ENCODE data around the gene RAB30. TPM values are rescaled to one million over a fixed set of nuclear protein-coding genes. Genes with fewer than 3 reads are reported as not detected.
A peak's percentile ranks its signal among the peaks of the same experiment; 100 is the strongest.
"Not testable (repeated sequence)": the region's sequence is repeated elsewhere in the genome, so short reads cannot be mapped to it uniquely, and the experiment has no call there.

Gene RAB30
- total RNA-seq, 4 donors from 2014 or later = 3.4 to 54.8 (median 11.5) TPM

- H3K4me3 ChIP-seq = no peak overlapping the region
- no peak for TF ChIP-seq CTCF (IDR thresholded peaks at IDR 0.05)
- no peak for TF ChIP-seq POLR2A (IDR thresholded peaks at IDR 0.05)
- no peak overlapping the region for H3K27ac ChIP-seq
- no peaks in the 10 kb centered on the region for H3K9me3 ChIP-seq
- DNase-seq = no peak
- no peaks in the 10 kb centered on the region for H3K4me1 ChIP-seq
- no peaks in the 10 kb centered on the region for H3K27me3 ChIP-seq
- H3K36me3 ChIP-seq = no peaks in the 10 kb centered on the region
Observed at GRCh38 chr11:82974851-82975250, 96.8 kb downstream of the RAB30 start.

GRCh38 chr11:82974135-82974534 is 97.6 kb downstream of the RAB30 start:
- no peaks in the 10 kb centered on the region for H3K27me3 ChIP-seq
- H3K4me1 ChIP-seq = no peaks in the 10 kb centered on the region
- no peaks in the 10 kb centered on the region for H3K9me3 ChIP-seq
- TF ChIP-seq CTCF (IDR thresholded peaks at IDR 0.05) (no peak), POLR2A (IDR thresholded peaks at IDR 0.05) (no peak)
- H3K27ac ChIP-seq = no peak overlapping the region
- H3K4me3 ChIP-seq = no peak overlapping the region
- no peak for DNase-seq
- H3K36me3 ChIP-seq = no peaks in the 10 kb centered on the region

DNA sequence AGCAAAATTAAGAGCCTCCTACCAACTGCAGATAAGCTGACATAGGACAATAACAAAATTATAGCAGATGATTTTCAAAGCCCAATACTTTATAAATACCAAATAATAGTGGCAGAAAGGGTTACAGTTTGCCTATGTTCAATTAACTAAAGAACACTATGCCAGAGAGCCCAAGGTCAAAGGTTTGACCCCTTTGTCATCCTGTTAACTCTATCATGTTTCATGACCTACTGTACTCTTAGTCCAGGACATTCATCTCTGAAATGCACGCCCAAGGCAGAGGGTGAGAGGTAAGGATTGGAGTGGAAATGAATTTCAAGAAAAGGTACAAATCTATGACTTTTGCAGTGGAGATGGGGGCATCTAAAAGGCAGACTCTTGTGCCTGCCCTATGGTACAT is 99.6 kb downstream of the RAB30 start:
- DNase-seq = no peak
- H3K4me3 ChIP-seq = peak overlapping the region in 1 of 4 donors; percentile 17
- H3K27me3 ChIP-seq = no peaks in the 10 kb centered on the region
- H3K9me3 ChIP-seq = no peaks in the 10 kb centered on the region
- no peaks in the 10 kb centered on the region for H3K36me3 ChIP-seq
- H3K4me1 ChIP-seq = no peaks in the 10 kb centered on the region
- TF ChIP-seq CTCF (IDR thresholded peaks at IDR 0.05) (no peak), POLR2A (IDR thresholded peaks at IDR 0.05) (no peak)
- peak overlapping the region in 1 of 4 donors; percentile 72 for H3K27ac ChIP-seq

- peak overlapping the region in 3 of 4 donors; percentile 14 to 24 (median 17) for H3K4me3 ChIP-seq
- H3K36me3 ChIP-seq, H3K27me3 ChIP-seq, H3K9me3 ChIP-seq, H3K4me1 ChIP-seq: not testable (repeated sequence)
- DNase-seq = peak in 2 of 3 donors; percentile 79 to 85
- H3K27ac ChIP-seq = peak overlapping the region in 1 of 4 donors; percentile 72
- TF ChIP-seq POLR2A (IDR thresholded peaks at IDR 0.05) = peak in 1 of 2 donors; percentile 16
Observed at GRCh38 chr11:82971519-82971946, 100.2 kb downstream of the RAB30 start.

DNA sequence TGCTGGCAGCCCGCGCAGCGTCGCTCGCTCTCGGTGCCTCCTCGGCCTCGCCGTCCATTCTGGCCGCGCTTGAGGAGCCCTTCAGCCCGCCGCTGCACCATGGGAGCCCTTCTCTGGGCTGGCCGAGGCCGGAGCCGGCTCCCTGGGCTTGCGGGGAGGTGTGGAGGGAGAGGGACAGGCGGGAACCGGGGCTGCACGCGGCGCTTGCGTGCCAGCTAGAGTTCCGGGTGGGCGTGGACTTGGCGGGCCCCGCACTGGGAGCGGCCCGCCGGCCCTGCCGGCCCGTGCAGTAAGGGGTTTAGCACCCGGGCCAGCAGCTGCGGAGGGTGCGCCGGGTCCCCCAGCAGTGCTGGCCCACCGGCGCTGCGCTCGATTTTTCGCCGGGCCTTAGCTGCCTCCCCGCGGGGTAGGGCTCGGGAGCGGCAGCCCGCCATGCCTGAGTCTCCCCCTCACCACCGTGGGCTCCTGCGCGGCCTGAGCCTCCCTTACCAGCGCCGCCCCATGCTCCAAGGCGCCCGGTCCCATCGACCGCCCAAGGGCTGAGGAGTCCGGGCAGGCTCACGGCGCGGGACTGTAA is 101.1 kb downstream of the RAB30 start:
- H3K27me3 ChIP-seq, H3K4me3 ChIP-seq, H3K36me3 ChIP-seq, H3K9me3 ChIP-seq, DNase-seq, H3K4me1 ChIP-seq: not testable (repeated sequence)
- peak overlapping the region in 2 of 4 donors; percentile 20 to 72 for H3K27ac ChIP-seq

DNA sequence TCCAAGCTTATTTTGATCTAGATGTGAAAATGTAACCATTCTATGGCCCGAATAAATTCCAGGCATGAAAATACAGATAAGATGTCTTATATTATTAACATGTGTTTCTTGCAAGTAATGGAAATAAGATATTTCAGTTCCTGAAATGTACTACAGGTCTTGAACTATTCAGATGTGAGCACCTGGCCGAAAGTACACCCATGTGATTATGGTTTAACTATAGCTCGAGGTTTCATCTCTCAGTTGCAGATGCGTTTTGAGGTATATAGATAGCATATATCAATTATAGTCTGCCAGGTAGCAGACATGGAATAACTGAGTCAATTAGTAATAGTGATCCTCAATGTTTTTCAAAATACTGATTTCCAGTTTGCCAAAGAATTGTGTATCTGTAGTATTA is 101.9 kb downstream of the RAB30 start:
- Histone ChIP-seq H3K4me1 (no peaks in the 10 kb centered on the region), H3K4me3 (no peak overlapping the region), H3K9me3 (no peaks in the 10 kb centered on the region), H3K27me3 (no peaks in the 10 kb centered on the region), H3K36me3 (no peaks in the 10 kb centered on the region), H3K27ac (peak overlapping the region in 1 of 4 donors; percentile 72)
- peak in 1 of 3 donors; percentile 62 for DNase-seq
- TF ChIP-seq POLR2A (IDR thresholded peaks at IDR 0.05) (no peak), CTCF (IDR thresholded peaks at IDR 0.05) (no peak)

DNA sequence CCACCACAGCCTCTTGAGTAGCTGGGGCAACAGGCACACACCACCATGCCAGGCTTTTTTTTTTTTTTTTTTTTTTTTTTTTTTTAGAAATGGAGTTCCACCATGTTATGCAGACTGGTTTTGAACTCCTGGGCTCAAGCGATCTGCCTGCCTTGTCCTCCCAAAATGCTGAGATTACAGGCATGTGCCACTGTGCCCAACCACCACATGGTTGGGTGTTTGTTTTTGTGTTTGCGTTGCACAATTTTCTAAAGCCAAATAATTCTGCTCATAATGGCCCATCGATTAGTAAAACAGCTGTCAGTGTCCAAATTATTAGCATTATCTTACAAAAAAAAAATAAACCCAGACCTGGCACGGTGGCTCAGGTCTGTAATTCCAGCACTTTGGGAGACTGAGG is 104.3 kb downstream of the RAB30 start:
- H3K27me3 ChIP-seq = no peaks in the 10 kb centered on the region
- no peak overlapping the region for H3K27ac ChIP-seq
- no peaks in the 10 kb centered on the region for H3K36me3 ChIP-seq
- no peak for DNase-seq
- no peak overlapping the region for H3K4me3 ChIP-seq
- H3K9me3 ChIP-seq = no peaks in the 10 kb centered on the region
- TF ChIP-seq POLR2A (IDR thresholded peaks at IDR 0.05) (no peak), CTCF (IDR thresholded peaks at IDR 0.05) (no peak)
- H3K4me1 ChIP-seq = no peaks in the 10 kb centered on the region

DNA sequence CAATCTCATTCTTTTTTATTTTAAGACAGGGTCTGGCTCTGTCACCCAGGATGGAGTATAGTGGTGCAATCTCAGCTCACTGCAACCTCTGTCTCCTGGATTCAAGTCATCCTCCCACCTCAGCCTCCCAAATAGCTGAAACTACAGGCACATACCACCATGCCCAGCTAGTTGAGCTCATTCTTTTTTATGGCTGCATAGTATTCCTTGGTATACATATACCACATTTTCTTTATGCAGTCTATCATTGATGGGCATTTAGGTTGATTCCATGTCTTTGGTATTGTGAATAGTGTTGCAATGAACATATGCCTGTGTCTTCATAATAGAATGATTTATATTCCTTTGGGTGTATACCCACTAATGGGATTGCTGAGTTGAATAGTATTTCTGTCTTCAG is 109.7 kb downstream of the RAB30 start:
- not testable (repeated sequence) for DNase-seq, H3K36me3 ChIP-seq, H3K27me3 ChIP-seq, H3K9me3 ChIP-seq, H3K4me3 ChIP-seq, H3K27ac ChIP-seq
- peaks cover 0 to 11% (median 0%) of the 10 kb centered on the region in 4 donors for H3K4me1 ChIP-seq
